ENCODE measurements around the gene MAPK4.
"Not testable (repeated sequence)": the region's sequence is repeated elsewhere in the genome, so short reads cannot be mapped to it uniquely, and the experiment has no call there.

DNA sequence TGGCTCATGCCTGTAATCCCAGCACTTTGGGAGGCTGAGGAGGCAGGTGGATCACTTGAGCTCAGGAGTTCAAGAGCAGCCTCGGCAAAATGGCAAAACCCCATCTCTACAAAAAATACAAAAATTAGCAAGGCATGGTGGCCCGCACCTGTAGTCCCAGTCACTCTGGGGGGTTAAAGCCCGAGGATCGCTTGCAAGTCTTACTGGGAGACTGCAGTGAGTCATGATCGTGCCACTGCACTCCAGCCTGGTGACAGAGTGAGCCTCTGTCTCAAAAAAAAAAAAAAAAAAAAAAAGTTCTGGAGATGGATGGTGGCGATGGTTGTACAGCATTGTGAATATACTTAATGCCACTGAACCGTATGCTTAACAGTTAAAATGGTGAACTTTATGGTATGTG, 147.4 kb downstream of the MAPK4 start:
- TF ChIP-seq EP300, POLR2A (IDR thresholded peaks at IDR 0.05): not testable (repeated sequence)
